ENCODE results near the gene ITSN1.

- TF ChIP-seq CTCF (IDR thresholded peaks at IDR 0.05) (no peak), EP300 (IDR thresholded peaks at IDR 0.05) (no peak), POLR2A (IDR thresholded peaks at IDR 0.05) (no peak)
These were observed 254.4 kb downstream of the ITSN1 start for GRCh38 chr21:33896691-33897090.
